Endothelial cell (in vitro differentiated cells): Measurements from ENCODE around the gene LRGUK. TPM values are rescaled to one million over a fixed set of nuclear protein-coding genes. Genes with fewer than 3 reads are reported as not detected.

Experiments
- DNase-seq: peaks from one replicate; pipeline ENCODE4 v3.0.0; 2021; ENCODE audit warnings: low spot score
- H3K27ac Mint-ChIP-seq: one replicate; pipeline ENCODE4 v1.8.0; 2021; ENCODE audit warnings: mixed read lengths, inconsistent platforms; ENCODE audit not compliant: unreplicated experiment
- H3K27me3 Mint-ChIP-seq: one replicate; pipeline ENCODE4 v1.8.0; 2021; ENCODE audit warnings: mild to moderate bottlenecking, moderate library complexity, mixed read lengths, inconsistent platforms; ENCODE audit not compliant: unreplicated experiment
- H3K36me3 Mint-ChIP-seq: one replicate; pipeline ENCODE4 v1.8.0; 2021; ENCODE audit warnings: mild to moderate bottlenecking, low read depth, mixed read lengths, inconsistent platforms; ENCODE audit not compliant: unreplicated experiment
- H3K4me1 Mint-ChIP-seq: one replicate; pipeline ENCODE4 v1.8.0; 2021; ENCODE audit warnings: mild to moderate bottlenecking, mixed read lengths, inconsistent platforms; ENCODE audit not compliant: unreplicated experiment
- H3K4me3 Mint-ChIP-seq: one replicate; pipeline ENCODE4 v1.8.0; 2021; ENCODE audit warnings: mild to moderate bottlenecking, mixed read lengths, inconsistent platforms; ENCODE audit not compliant: unreplicated experiment
- H3K9me3 Mint-ChIP-seq: one replicate; pipeline ENCODE4 v1.8.0; 2021; ENCODE audit warnings: mixed read lengths, inconsistent platforms; ENCODE audit not compliant: unreplicated experiment
- CTCF ChIP-seq: fragments of 200-600 bp; sonication (generic); IDR thresholded peaks from one replicate; pipeline ENCODE4 v1.5.0; 2021; ENCODE audit warnings: antibody characterized with exemption; ENCODE audit not compliant: unreplicated experiment
- total RNA-seq: library from RNA; stranded (reverse); fragmentation: NEBNext Ultra II Directional; extraction: Animal tissue kit (Norgen Biotek cat#: 25700); gene quantifications from one replicate; pipeline ENCODE4 v1.2.1, GENCODE V29; 2021; ENCODE audit not compliant: unreplicated experiment

LRGUK gene
- total RNA-seq, 1 donor from 2014 or later, result 0.64 TPM

- no peak for TF ChIP-seq CTCF
- H3K36me3 Mint-ChIP-seq, result no peaks in the 10 kb centered on the region
- no peaks in the 10 kb centered on the region for H3K4me1 Mint-ChIP-seq
- H3K27ac Mint-ChIP-seq, result no peak overlapping the region
- DNase-seq, result no peak
- H3K9me3 Mint-ChIP-seq, result no peaks in the 10 kb centered on the region
- H3K4me3 Mint-ChIP-seq, result no peak overlapping the region
- H3K27me3 Mint-ChIP-seq, result no peaks in the 10 kb centered on the region
Measured at GRCh38 chr7:134246347-134246746, 119.2 kb downstream of the LRGUK start.

GRCh38 chr7:134246761-134247160 lies 119.6 kb downstream of the LRGUK start:
- H3K4me3 Mint-ChIP-seq, result no peak overlapping the region
- H3K27ac Mint-ChIP-seq, result no peak overlapping the region
- H3K9me3 Mint-ChIP-seq, result no peaks in the 10 kb centered on the region
- DNase-seq, result no peak
- no peaks in the 10 kb centered on the region for H3K4me1 Mint-ChIP-seq
- no peak for TF ChIP-seq CTCF
- no peaks in the 10 kb centered on the region for H3K27me3 Mint-ChIP-seq
- H3K36me3 Mint-ChIP-seq, result no peaks in the 10 kb centered on the region

GRCh38 chr7:134248196-134248595 lies 121.1 kb downstream of the LRGUK start:
- TF ChIP-seq CTCF, result no peak
- H3K36me3 Mint-ChIP-seq, result no peaks in the 10 kb centered on the region
- H3K27ac Mint-ChIP-seq, result no peak overlapping the region
- no peak overlapping the region for H3K4me3 Mint-ChIP-seq
- no peak for DNase-seq
- H3K27me3 Mint-ChIP-seq, result no peaks in the 10 kb centered on the region
- no peaks in the 10 kb centered on the region for H3K9me3 Mint-ChIP-seq
- no peaks in the 10 kb centered on the region for H3K4me1 Mint-ChIP-seq

- no peak for DNase-seq
- H3K4me1 Mint-ChIP-seq, result no peaks in the 10 kb centered on the region
- TF ChIP-seq CTCF, result no peak
- no peak overlapping the region for H3K4me3 Mint-ChIP-seq
- H3K27ac Mint-ChIP-seq, result no peak overlapping the region
- H3K27me3 Mint-ChIP-seq, result no peaks in the 10 kb centered on the region
- no peaks in the 10 kb centered on the region for H3K9me3 Mint-ChIP-seq
- no peaks in the 10 kb centered on the region for H3K36me3 Mint-ChIP-seq
Measured at GRCh38 chr7:134254311-134254710, 127.2 kb downstream of the LRGUK start.

- Mint-ChIP-seq H3K9me3 (no peaks in the 10 kb centered on the region), H3K27me3 (no peaks in the 10 kb centered on the region), H3K4me3 (no peak overlapping the region), H3K36me3 (no peaks in the 10 kb centered on the region), H3K27ac (no peak overlapping the region), H3K4me1 (no peaks in the 10 kb centered on the region)
- DNase-seq, result peak; percentile 4
- no peak for TF ChIP-seq CTCF
Measured at GRCh38 chr7:134255814-134256213, 128.7 kb downstream of the LRGUK start.
